Muscle of back (tissue), 11 donors: ENCODE measurements around the gene FBXL17. TPM values are rescaled to one million over a fixed set of nuclear protein-coding genes. Genes with fewer than 3 reads are reported as not detected.

Experiments
- DNase-seq, 3 donors: peaks; one replicate each; pipeline versions ENCODE4 v3.0.0 to v3.0.0-alpha.2; 2013
- polyA plus RNA-seq, 10 donors: library from polyadenylated mRNA; unstranded; fragments of 120-200 nt; gene quantifications; one replicate each; pipeline ENCODE4 v1.2.1, GENCODE V29; 2013; ENCODE audit not compliant: insufficient read length in 10 of 10

FBXL17 gene
- polyA plus RNA-seq, 10 donors, result 18.6 to 25.6 (median 21.0) TPM

DNA sequence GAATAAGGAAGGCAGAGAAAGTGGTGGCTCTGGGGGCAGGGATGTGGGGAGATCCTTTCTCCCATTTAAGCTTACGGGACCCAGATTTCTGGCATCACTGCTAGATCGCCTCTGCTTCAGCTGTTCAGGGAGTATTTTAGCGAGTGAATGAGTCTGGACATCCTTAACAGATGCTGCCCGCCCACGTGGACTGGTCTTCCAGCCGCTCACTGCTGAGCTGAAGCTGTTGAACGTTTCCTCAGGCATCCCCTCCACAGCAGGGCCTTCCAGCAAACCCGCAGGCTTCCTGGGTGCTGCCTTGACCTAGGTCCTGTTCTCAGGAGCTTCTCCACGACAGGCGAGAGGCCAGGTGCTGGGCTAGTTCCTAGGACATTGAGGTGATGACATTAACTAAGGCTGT lies 566.8 kb downstream of the FBXL17 start:
- DNase-seq, result peak in 1 of 3 donors; percentile 6

DNA sequence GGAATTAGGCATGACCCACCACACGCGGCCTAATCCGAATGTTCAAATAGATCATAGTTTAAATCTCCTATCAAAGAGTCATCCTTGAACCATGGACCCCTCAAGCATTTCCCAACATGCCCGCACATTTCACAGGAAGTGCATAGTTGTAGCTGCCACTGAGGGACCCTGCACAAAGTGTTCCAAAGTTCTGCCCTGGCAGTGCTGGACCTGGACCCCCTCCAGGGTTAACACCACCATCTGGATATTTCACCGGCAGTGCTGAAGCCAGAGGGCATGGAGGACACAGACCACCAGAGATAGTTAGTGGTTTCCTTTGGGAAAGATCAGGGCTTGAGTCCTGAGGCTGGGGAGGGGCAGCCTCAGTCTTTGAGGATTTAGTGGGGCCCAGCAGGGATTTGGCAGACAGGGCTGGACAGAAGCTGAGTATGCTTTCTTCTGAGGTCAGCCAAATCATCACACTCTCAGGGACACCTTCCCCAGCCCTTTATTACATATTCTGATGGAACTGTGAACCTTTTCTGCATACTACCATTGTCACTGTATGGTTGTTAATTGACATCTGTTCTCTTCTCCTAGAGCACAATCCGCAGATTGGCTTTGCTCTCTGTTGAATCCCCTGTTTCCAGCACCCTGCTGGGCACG lies 567.6 kb downstream of the FBXL17 start:
- no peak for DNase-seq

DNA sequence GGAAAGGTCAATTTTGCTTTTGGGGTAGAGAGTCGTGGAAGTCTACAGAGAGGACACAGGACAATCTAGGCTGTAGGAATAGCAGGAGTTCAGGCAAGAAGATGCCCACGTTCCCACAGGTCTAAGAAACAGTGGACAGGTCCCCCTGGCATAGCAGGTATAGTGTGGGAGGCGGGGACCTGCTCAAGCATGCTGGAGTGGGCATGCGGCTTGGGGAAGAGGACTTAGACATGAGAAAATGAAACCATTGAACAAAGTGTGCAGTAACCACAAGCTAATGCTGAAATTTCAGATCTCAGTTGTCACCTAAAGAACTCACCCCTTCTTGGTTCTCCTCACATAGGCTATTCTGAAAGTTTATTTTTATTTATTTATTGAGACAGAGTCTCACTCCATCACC lies 568.3 kb downstream of the FBXL17 start:
- no peak for DNase-seq

DNA sequence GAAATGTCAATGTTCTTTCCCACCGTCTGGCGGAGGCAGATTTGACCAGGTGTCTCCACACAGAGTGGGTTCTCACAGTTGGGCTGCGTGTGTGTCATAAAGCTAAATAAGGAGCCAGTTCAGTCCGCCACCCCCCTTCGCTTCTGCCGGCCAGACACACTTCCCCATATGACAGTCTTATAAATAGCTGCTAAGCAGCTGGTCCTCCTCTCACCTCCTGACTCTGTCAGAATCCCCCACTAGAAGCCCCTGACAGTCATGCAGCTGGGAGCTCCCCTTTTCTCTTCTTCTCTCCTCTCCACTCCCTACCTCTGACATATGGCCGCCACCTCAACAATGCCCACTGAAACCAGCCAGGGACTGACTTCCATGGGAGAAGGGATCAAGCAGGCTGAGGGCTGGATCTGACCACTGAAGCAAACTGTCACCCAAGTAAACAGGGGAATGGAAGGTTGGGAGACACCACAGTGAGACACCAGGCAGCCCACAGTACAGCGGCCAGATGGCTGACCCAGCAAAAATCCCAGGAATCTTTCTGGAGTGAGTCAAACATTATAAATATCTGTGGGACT lies 569.2 kb downstream of the FBXL17 start:
- peak; percentile 31 to 52 (median 49) for DNase-seq

DNA sequence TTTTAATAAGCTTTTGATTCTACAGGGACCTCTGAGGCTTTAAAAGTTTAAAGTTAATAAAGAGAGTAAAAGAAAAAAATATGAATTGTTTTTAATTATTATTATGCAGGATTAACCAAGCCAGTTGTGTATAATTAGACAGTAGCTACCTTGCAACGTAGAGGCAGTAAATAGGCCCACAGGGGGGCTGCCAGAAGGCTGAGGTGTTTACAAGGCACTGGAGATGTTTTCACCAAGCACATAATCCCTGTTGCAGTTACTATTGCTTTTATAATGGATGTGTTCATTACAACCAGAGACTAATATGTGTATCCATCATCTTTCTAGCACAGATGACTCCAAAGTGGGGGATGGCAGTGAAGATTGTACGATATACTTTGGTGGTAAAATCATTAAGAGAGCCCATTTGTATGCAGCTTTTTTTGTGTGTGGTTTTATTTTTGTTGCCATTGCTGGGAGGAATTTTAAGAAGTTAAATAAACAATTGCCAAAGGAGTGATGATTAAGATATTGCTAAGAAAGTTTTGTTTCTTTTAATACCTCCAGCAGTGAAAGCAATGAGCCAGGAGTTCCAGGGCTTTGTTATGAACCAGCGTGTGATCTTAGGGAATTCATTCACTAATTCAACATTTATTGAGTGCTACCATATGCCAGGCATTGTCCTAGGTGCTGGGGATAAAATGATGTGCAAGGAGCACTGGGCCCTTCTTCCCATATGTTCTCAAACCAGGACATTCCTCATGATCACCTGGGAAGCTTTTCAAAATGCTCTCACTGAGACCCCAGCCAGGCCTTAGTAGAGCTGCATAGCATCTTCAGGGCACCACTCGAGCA lies 572.5 kb downstream of the FBXL17 start:
- DNase-seq, result no peak
